T-helper 1 cell treated with Interleukin-12 subunit alpha and Interleukin-12 subunit beta and Interleukin-4 antibody, amounts not matched to agents 30 μg/mL and 1 μg/mL, for 36 hours (primary cell): ENCODE results near the gene CLCN6.

Source experiments
- H3K27ac Mint-ChIP-seq: one replicate; pipeline ENCODE4 v1.8.0; 2021; ENCODE audit warnings: mild to moderate bottlenecking, mixed read lengths
- H3K27me3 Mint-ChIP-seq: one replicate; pipeline ENCODE4 v1.8.0; 2021; ENCODE audit warnings: low read depth, mixed read lengths
- H3K36me3 Mint-ChIP-seq: one replicate; pipeline ENCODE4 v1.8.0; 2021; ENCODE audit warnings: low read depth, mixed read lengths
- H3K4me1 Mint-ChIP-seq: one replicate; pipeline ENCODE4 v1.8.0; 2021; ENCODE audit warnings: low read depth, mixed read lengths
- H3K4me3 Mint-ChIP-seq: one replicate; pipeline ENCODE4 v1.8.0; 2021; ENCODE audit warnings: mild to moderate bottlenecking, moderate library complexity, mixed read lengths
- H3K9me3 Mint-ChIP-seq: one replicate; pipeline ENCODE4 v1.8.0; 2021; ENCODE audit warnings: mixed read lengths

CLCN6 gene

GRCh38 chr1:11771481-11772043, 34.4 kb upstream of the CLCN6 start:
- Mint-ChIP-seq H3K4me3 (no peak overlapping the region), H3K27ac (no peak overlapping the region), H3K9me3 (no peaks in the 10 kb centered on the region), H3K27me3 (no peaks in the 10 kb centered on the region), H3K36me3 (no peaks in the 10 kb centered on the region), H3K4me1 (no peaks in the 10 kb centered on the region)

DNA sequence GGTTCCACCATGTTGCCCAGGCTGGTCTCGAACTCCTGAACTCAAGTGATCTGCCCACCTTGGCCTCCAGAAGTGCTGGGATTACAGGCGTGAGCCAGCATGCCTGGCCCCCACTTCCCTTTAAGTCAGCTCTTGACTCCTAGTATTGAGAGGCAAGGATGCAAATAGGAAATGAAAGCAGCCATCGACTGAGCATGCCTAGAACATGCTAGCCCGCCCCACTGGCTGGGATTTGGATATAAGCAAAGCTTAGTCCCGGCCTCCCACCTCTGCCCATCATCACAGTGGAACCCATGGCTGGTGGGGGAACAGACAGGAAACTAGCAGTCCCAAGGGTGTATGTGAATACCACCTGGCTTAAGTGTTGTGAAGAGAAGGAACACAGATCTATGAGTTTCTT, 33.5 kb upstream of the CLCN6 start:
- no peaks in the 10 kb centered on the region for H3K36me3 Mint-ChIP-seq
- H3K4me3 Mint-ChIP-seq, result no peak overlapping the region
- H3K4me1 Mint-ChIP-seq, result no peaks in the 10 kb centered on the region
- H3K27ac Mint-ChIP-seq, result no peak overlapping the region
- no peaks in the 10 kb centered on the region for H3K27me3 Mint-ChIP-seq
- no peaks in the 10 kb centered on the region for H3K9me3 Mint-ChIP-seq

DNA sequence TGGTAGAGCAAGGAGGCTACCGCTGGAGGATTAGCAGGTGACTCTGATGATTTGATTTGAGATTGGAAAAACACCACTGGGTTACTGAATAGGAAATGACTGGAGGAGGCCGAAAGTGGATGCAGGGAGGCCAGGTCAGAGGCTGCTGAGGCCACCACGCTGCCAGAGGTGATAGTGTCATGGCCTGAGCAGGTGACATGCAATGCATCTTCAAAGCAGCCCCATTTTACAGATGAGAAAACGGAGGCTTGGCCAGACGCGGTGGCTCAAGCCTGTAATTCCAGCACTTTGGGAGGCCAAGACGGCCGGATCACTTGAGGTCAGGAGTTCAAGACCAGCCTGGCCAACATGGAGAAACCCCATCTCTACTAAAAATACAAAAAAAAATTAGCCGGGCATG, 31.2 kb upstream of the CLCN6 start:
- Mint-ChIP-seq H3K4me1 (no peaks in the 10 kb centered on the region), H3K27ac (no peak overlapping the region), H3K36me3 (no peaks in the 10 kb centered on the region), H3K4me3 (no peak overlapping the region), H3K27me3 (no peaks in the 10 kb centered on the region), H3K9me3 (no peaks in the 10 kb centered on the region)

- H3K36me3 Mint-ChIP-seq, result no peaks in the 10 kb centered on the region
- H3K4me1 Mint-ChIP-seq, result no peaks in the 10 kb centered on the region
- no peaks in the 10 kb centered on the region for H3K9me3 Mint-ChIP-seq
- no peaks in the 10 kb centered on the region for H3K27me3 Mint-ChIP-seq
- no peak overlapping the region for H3K4me3 Mint-ChIP-seq
- H3K27ac Mint-ChIP-seq, result no peak overlapping the region
Measured at GRCh38 chr1:11777658-11778322, 28.2 kb upstream of the CLCN6 start.

DNA sequence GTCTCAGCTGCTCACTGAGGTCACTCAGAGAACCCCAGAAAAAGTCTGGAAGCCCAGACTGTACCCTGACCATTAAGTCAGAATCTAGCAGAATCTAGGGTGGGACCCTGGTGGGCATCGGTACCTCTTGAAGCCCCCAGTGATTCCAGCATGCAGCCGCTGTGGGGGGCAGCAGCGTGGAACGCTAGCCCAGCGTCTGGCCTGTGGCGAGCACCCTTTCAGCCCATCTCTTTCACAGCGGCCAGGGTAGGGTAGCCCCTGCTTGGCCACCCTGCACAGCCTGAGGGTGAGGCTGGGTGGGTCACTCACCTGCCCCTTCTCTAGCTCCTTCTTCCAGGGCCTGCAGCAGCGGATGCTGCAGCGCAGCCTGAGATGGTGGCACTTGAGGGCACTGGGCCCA, 27.7 kb upstream of the CLCN6 start:
- Mint-ChIP-seq H3K9me3 (no peaks in the 10 kb centered on the region), H3K27me3 (no peaks in the 10 kb centered on the region), H3K36me3 (no peaks in the 10 kb centered on the region), H3K4me3 (no peak overlapping the region), H3K4me1 (no peaks in the 10 kb centered on the region), H3K27ac (no peak overlapping the region)

GRCh38 chr1:11778844-11779623, 27.0 kb upstream of the CLCN6 start:
- no peaks in the 10 kb centered on the region for H3K27me3 Mint-ChIP-seq
- no peaks in the 10 kb centered on the region for H3K9me3 Mint-ChIP-seq
- H3K27ac Mint-ChIP-seq, result no peak overlapping the region
- H3K4me3 Mint-ChIP-seq, result no peak overlapping the region
- H3K36me3 Mint-ChIP-seq, result no peaks in the 10 kb centered on the region
- H3K4me1 Mint-ChIP-seq, result no peaks in the 10 kb centered on the region

DNA sequence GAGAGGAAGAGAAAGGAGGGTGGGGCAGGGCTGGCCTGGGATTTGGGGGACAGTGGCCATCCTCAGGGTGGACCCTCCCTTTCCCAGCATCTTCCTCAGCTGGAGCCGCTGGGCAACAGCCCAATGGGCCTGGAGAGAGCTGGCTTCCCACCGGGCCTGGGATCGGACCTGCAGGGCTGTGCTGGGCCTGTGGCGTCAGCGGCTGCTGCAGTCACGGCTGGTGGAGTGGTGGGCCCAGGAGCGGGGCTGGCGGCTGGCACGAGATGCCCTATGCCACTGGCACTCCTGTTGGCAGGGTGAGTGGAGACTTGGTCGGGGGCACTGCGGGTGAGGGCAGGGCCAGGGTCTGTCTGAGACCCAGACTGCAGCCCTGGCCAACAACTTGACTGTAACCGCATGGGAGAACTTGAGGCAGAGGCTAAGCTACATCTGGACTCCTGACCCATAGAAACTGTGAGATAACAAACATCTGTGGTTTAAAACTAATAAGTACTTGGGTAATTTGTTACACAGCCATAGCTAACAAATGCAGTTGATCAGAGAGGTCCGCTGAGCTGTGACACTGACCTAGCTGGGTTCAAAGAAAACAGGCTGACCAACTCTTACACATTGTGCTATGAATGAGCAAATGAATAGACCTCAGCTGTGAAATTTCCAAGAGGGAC, 26.1 kb upstream of the CLCN6 start:
- Mint-ChIP-seq H3K4me3 (no peak overlapping the region), H3K27ac (no peak overlapping the region), H3K36me3 (no peaks in the 10 kb centered on the region), H3K27me3 (no peaks in the 10 kb centered on the region), H3K9me3 (no peaks in the 10 kb centered on the region), H3K4me1 (no peaks in the 10 kb centered on the region)

GRCh38 chr1:11780380-11781147, 25.4 kb upstream of the CLCN6 start:
- Mint-ChIP-seq H3K27me3 (no peaks in the 10 kb centered on the region), H3K9me3 (no peaks in the 10 kb centered on the region), H3K4me1 (peaks cover 2% of the 10 kb centered on the region), H3K27ac (peak overlapping the region; percentile 52), H3K4me3 (no peak overlapping the region), H3K36me3 (no peaks in the 10 kb centered on the region)

GRCh38 chr1:11781297-11781696, 24.7 kb upstream of the CLCN6 start:
- no peaks in the 10 kb centered on the region for H3K36me3 Mint-ChIP-seq
- H3K9me3 Mint-ChIP-seq, result no peaks in the 10 kb centered on the region

GRCh38 chr1:11782127-11782708, 23.8 kb upstream of the CLCN6 start:
- H3K9me3 Mint-ChIP-seq, result no peaks in the 10 kb centered on the region
- H3K4me3 Mint-ChIP-seq, result no peak overlapping the region
- H3K36me3 Mint-ChIP-seq, result no peaks in the 10 kb centered on the region
- no peak overlapping the region for H3K27ac Mint-ChIP-seq
- H3K4me1 Mint-ChIP-seq, result peaks cover 2% of the 10 kb centered on the region
- no peaks in the 10 kb centered on the region for H3K27me3 Mint-ChIP-seq

More at GRCh38 chr1:11781297-11781696, 24.7 kb upstream of the CLCN6 start:
- Mint-ChIP-seq H3K4me3 (no peak overlapping the region), H3K4me1 (peaks cover 2% of the 10 kb centered on the region), H3K27me3 (no peaks in the 10 kb centered on the region), H3K27ac (no peak overlapping the region)

DNA sequence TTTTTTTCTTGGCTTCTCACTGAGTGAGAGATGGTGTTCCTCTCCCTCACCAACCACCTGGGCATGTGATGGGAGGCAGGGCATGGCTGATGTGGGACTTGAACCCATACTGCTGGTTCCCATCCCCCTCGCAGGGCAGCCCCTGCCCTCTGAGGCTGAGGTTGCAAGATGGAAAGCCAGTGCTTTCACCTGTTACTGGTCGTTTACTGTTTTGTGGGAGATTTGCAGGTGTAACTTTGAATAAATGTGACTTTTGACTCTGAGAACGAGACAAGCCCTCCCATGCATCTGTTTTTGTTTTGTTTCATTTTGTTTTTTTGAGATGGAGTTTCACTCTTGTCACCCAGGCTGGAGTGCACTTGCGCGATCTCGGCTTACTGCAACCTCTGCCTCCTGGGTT, 22.4 kb upstream of the CLCN6 start:
- no peaks in the 10 kb centered on the region for H3K9me3 Mint-ChIP-seq
- H3K36me3 Mint-ChIP-seq, result no peaks in the 10 kb centered on the region
- peaks cover 2% of the 10 kb centered on the region for H3K4me1 Mint-ChIP-seq
- H3K27me3 Mint-ChIP-seq, result no peaks in the 10 kb centered on the region
- H3K27ac Mint-ChIP-seq, result no peak overlapping the region
- H3K4me3 Mint-ChIP-seq, result no peak overlapping the region

DNA sequence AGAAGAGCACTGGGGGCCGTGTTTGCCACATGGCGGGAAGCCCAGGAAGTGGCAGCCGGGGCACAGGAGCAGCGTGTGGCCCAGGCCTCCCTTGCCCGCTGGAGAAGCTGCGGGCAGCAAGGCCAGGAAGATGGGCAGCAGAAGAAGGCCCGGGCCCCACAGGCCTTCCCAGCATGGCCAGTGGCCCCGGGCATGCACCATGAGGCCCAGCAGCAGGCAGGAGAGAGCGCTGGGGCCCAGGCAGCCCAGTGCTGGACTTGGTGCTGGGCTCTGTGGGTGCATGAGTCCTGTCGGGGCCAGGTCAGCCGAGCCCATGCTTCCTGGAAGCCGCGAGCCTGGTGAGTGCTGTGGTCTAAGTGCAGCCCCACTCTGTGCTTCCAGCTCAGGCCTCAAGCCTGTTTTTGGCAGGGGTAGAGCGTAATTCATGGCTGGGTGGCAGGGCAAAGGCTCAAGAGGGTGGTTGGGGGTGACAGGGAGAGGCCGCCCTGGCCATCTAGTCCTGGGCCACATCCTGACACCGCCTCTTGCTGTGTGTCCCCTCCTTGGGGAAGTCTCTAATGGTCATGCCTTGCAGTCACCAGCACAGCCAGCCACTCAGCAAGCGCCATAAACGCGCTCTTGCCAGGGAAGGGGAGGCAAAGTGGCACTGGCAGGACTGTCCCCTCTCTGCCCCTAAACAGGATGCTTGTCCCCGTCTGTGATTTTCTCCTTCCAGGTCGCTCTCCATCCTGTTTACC, 21.6 kb upstream of the CLCN6 start:
- Mint-ChIP-seq H3K27me3 (no peaks in the 10 kb centered on the region), H3K27ac (no peak overlapping the region), H3K4me1 (peaks cover 2% of the 10 kb centered on the region), H3K36me3 (no peaks in the 10 kb centered on the region), H3K4me3 (no peak overlapping the region), H3K9me3 (no peaks in the 10 kb centered on the region)

DNA sequence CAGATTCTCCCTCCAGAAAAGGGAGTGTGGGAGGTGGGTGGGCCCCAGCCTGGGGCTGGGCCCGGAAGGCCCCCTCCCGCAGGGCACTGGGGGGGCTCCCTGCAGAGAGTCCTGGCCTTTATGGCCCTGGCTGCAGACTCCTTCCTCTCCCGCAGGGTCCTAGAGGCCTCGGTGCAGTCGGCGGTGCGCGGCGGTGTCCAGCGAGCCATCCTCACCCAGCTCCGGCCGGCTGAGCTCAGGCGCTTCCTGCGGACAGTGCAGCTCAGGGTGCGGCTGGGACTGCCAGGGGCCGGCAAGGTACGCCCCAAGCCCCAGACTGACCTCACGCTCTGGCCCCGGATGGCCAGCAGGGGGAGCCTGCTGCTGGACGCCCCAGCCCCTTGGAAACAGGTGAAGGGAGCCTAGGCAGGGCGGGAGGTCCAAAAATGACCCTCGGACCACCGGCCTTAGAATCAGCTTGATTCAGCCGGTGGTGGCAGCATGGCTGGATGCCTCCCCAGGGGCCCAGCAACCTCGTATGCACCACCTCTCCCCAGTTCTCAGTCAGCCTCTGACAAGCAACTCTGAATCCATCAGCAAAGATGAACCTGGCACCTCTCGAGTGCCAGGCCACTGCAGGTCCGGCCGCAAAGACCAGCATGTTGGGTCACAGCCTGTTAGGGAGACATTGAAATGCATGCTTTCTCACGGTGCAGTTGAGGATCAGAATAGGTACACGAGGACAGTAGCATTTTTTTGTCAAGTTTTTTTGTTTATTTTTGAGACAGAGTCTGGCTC, 20.8 kb upstream of the CLCN6 start:
- Mint-ChIP-seq H3K4me3 (no peak overlapping the region), H3K27me3 (no peaks in the 10 kb centered on the region), H3K4me1 (peaks cover 2% of the 10 kb centered on the region), H3K27ac (no peak overlapping the region), H3K9me3 (no peaks in the 10 kb centered on the region), H3K36me3 (no peaks in the 10 kb centered on the region)
